Stimulated activated CD8-positive, alpha-beta memory T cell treated with anti-CD3 and anti-CD28 coated beads, Interleukin-12 subunit alpha, Interleukin-12 subunit beta, amount 100 ng/mL, for 4 hours (primary cell): ENCODE measurements around the gene PTMS.
"Not testable (repeated sequence)": the region's sequence is repeated elsewhere in the genome, so short reads cannot be mapped to it uniquely, and the experiment has no call there.

Source experiments
- DNase-seq: peaks from one replicate; pipeline ENCODE4 v3.0.0-alpha.2; 2020; ENCODE audit warnings: low read depth

The PTMS gene, protein sequence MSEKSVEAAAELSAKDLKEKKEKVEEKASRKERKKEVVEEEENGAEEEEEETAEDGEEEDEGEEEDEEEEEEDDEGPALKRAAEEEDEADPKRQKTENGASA

DNA sequence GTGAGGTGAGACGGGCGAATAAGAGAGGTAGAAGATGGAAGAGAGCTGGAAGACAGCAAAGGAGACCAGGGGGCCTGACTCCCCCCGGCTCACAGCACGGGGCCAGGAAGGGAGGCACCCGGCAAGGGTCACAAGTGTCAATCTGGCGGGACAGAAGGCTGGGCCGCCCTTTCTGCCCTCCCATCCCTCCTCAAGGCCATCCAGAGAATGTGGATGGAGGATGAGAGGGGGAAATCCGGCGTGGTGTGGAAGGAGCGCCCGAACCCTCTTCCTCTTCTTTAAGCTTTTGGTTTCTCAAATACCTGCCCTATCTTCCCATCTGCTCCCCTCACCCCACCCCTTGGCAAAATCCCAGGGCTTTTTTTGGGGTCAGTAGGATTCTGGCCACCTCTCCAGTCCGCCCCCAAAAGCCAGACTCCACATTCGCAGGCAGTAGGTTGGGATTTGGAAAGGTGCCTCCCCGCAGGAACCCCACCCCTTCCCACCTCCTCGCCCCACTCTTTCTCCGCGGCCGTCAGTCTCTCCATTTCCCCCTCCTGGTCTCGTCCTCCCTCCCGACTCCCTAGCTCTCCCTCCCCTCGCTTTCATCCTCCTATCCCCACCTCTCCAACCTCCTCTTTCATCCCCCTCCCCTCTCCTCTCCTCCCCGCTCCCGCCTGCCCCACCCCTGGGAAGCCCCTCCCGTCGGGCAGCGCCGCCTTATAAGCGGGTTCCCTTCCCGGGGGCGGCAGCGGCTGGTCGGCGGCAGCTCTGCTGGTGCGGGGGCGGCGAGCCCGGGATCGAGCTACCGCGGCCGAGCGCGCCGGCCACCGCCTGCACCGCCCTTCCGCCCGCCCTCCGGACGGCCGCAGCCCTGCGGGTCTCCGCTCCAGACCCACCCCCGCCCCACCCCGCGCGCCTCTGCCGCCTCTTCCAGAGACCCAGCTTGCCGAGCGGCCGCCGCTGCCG, at the start of gene PTMS:
Gene PTMS, plus strand, starts transcription at position 730 of the 948 bp plus-strand sequence. CDS start 343 bp downstream, outside the sequence.
- no peak for DNase-seq

DNA sequence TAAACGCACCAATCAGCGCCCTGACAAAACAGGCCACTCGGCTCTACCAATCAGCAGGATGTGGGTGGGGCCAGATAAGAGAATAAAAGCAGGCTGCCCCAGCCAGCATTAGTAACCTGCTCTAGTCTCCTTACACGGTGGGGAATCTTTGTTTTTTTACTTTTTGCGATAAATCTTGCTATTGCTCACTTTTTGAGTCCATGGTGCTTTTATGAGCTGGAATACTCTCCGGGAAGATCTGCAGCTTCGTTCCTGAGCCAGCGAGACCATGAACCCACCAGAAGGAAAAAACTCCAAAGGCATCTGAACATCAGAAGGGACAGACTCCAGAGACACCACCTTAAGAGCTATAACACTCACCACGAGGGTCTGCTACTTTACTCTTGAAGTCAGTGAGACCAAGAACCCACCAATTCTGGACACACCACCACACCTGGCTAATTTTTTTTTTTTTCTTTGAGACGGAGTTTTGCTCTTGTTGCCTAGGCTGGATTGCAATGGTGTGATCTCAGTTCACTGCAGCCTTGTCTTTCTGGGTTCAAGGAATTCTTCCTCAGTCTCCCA, 49.2 kb upstream of the PTMS start:
- no peak for DNase-seq

DNA sequence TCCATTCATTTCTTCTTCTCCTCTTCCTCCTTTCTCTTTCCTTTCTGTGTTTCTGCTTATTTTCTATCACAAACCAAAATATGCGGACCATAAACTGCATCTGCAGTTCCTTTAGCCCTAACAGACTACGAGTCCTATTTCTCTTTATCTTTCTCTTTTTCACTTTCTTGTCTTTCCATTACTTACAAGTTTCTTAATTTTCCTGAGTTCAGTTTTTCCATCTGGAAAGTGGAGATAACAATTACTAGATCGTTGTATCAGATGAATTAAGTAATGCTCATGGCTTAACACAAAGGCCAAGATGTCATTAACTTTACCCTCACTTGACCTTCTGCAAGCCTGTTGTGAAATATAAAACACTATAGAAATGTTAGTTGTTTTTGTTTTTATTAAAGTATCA, 43.3 kb upstream of the PTMS start:
- no peak for DNase-seq

DNA sequence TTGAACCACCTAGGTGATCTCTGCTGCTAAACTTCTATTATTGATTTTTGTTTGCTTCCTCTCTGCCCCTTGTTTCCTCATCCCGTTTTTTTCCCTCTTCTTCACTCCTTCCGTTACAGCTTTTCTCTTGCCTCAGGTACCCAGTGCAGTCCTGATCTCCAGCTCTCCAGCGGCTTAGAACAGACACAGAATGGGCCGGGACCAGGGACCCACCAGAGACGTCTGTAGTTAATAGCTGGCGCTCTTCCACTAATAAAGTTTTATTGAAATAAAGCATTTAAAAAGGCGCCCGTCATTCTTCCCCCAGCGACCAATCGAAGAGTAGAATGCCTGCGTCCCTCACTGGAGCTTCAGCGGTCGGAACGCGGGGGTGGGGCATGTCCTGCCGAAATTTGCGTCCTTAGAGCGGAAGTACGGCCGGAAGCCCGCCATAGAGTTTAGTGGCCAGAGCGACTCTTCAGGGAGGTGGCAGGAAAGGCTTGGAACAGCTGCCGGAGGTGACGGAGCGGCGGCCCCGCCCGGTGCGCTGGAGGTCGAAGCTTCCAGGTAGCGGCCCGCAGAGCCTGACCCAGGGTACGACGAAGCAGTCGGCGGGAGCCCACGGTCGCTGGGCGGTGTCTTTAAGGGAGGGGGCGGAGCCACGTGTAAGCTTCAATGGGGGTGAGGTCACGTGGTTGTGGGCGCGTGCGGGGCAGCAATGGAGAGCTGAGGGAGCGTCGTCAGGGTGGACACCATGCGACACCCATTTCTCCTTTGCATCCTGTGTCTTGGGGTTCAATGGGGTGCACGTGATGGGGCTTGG, 42.4 kb upstream of the PTMS start, which contains the start of gene COPS7A:
Gene COPS7A, plus strand, starts transcription at position 440 of the 802 bp plus-strand sequence. CDS start 611 bp downstream, outside the sequence.
- DNase-seq: peak; percentile 87

DNA sequence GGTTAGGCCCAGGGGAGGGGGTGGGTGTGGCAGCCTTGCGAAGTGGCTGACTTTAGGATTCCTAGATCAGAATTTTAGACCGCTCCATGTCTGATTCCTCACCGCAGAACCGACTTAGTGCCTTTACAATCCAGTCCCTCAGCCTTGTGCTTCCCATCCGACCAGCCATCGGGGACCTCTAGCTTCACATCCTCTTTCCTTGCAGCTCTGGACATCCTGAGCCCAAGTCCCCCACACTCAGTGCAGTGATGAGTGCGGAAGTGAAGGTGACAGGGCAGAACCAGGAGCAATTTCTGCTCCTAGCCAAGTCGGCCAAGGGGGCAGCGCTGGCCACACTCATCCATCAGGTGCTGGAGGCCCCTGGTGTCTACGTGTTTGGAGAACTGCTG, 41.8 kb upstream of the PTMS start:
- no peak for DNase-seq

DNA sequence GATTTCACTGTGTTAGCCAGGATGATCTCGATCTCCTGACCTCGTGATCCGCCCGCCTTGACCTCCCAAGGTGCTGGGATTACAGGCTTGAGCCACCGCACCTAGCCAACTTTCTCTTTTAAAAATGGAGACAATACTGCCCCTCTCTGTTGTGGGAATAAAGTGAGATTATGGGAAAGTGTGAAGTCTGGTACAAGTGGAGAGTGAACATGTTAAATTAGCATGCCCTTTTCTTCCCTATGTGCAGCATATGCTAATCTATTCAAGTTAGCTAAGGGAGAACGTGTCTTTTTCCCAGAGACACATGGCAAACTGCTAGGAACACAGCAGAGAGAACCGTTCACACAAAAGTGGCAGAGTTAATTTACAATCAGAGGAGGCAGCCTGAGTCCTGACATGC, 40.8 kb upstream of the PTMS start:
- DNase-seq: no peak

DNA sequence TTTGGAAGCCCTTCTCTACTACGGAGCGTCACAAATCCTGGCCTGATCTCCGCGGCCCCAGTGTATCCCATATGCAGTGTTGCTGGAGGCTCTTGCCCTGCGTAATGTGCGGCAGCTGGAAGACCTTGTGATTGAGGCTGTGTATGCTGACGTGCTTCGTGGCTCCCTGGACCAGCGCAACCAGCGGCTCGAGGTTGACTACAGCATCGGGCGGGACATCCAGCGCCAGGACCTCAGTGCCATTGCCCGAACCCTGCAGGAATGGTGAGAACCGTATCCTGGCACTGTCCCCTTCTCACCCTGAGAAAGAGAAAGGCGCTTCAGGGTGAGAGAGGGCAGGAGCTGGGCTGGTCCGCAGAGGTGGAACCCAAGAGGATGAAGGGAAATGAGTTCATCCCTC, 37.0 kb upstream of the PTMS start:
- DNase-seq: no peak

DNA sequence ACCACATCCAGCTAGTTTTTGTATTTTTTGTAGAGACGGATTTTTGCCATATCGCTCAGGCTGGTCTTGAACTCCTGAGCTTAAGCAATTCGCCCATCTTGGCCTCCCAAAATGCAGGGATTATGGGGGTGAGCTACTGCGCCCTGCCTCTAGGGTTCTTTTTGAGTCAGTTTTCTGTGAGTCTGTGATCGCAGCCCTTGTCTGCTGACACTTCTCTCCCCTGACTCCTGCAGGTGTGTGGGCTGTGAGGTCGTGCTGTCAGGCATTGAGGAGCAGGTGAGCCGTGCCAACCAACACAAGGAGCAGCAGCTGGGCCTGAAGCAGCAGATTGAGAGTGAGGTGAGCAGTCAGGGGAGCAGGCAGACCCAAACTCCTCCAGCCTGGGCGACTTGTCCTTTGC, 36.0 kb upstream of the PTMS start:
- no peak for DNase-seq

DNA sequence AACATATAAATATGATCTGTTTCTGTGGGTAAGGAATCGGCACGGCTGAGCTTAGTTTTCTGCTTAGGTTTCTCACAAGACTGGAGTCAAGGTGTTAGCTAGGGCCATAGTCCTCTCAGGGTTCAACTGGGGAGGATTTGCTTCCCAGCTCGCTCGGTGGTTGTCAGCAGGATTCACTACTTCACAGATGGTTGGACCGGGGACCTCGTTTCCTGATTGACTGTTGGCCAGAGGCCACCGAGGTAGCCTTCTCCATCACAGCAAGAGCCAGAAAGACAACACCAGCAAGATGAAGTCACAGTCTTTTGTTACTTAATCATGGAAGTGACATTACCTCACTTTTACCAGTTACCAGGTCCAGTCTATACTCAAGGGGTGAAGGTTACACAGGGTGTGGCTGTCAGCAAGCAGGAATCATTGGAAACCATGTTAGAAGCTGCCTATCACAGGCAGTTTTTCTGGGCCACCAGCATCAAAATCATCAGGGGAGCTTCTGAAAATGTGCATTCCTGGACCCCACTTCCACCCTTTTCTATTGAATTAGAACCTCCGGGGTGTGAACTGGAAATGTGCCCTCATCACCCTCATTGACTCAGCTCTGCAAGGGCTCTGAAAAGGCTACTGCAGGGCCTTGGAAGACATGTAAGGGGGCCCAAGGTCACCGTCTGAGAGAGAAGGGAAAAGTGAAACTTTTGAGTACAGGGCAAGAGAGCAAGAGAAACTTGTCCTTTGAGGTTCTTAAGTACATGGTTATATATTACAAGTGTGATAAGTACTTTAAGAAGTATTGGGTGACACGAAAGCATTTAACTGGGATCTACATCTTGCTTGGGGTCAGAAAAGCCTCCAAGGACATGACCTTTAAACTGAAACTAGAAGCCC, 31.4 kb upstream of the PTMS start:
- DNase-seq: no peak

DNA sequence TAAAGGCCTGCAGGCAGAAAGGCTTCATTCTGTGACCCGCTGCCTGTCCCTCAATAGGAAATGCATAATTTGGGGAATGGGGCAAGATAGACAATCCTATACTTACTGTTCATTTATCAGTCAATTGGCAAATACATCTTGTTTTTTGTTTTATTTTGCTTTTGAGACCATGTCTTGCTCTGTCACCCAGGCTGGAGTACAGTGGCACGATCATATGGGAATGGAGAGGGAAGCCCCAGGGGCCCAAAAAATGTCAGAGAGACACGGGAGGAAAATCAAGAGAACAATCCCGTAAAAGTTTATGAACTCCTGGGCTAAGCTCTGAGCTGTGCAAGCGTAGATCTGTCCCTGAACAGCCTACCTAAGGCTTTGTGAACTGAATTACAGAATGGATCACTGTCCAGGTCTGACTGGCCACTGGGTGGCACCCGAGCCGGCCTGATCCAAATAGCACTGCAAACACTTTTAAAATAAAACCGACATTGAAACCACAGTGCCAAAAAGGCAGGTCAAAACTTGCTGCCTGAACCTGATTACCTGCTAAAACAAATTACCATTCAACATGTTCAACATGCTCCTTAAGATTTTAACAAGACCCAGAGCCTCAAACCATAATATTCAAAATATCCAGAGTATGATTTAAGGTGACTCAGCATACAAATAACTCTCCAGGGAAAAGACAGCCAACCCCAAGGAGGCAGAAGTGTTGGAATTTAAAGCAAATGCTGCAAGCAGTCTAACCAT, 30.5 kb upstream of the PTMS start:
- no peak for DNase-seq

DNA sequence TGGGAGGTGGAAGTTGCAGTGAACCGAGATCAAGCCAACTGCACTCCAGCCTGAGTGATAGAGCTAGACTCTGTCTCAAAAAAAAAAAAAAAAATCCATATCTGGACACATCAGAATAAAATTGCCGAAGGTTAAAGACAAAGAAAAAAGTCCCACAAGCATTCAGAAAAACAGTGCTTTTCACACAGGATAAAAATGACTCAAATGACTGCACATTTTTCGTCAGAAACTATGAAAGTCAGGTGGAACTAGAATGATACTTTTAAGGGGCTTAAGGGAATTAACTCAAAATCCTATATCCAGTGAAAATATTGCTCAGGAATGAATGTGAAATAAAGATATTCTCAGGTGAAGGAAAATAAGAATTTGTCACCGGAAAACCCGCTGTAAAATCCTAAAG, 29.4 kb upstream of the PTMS start:
- no peak for DNase-seq

DNA sequence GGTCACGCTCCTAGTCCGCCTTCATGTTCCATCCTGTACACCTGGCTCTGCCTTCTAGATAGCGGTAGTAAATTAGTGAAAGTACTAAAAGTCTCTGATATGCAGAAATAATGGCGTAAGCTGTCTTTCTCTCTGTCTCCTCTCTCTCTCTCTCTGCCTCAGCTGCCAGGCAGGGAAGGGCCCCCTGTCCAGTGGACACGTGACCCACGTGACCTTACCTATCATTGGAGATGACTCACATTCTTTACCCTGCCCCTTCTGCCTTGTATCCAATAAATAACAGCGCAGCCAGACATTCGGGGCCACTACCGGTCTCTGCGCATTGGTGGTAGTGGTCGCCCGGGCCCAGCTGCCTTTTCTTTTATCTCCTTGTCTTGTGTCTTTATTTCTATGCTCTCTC, 24.1 kb upstream of the PTMS start:
- not testable (repeated sequence) for DNase-seq

DNA sequence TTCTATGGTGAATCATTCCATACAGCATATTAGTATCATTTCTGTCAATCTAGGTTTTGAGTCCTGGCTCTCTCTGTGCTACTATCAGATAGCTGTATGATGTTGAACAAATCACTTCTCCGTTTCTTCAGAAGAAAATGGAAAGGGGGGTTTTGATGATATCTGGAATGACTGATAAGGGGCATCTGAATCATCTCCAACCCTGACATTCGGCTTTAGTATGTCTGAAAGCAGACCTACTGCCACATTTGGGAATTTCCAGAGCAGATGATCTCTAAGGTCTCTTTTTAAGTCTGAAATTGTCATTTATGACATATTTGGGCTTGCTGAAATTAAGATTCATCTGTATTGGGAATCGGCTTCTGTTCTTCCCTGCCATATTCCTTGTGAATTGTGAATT, 23.3 kb upstream of the PTMS start:
- DNase-seq: no peak

DNA sequence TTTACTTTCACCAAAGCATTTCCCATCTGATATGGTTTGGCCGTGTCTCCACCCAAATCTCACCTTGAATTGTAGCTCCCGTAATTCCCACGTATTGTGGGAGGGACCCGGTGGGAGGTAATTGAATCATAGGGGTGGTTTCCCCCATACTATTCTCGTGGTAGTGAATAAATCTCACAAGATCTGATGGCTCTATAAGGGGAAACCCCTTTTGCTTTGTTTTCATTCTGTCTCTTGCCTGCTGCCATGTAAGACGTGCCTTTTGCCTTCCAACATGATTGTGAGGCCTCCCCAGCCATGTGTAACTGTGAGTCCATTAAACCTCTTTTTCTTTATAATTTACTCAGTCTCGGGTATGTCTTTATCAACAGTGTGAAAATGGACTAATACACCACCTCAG, 22.9 kb upstream of the PTMS start:
- not testable (repeated sequence) for DNase-seq

DNA sequence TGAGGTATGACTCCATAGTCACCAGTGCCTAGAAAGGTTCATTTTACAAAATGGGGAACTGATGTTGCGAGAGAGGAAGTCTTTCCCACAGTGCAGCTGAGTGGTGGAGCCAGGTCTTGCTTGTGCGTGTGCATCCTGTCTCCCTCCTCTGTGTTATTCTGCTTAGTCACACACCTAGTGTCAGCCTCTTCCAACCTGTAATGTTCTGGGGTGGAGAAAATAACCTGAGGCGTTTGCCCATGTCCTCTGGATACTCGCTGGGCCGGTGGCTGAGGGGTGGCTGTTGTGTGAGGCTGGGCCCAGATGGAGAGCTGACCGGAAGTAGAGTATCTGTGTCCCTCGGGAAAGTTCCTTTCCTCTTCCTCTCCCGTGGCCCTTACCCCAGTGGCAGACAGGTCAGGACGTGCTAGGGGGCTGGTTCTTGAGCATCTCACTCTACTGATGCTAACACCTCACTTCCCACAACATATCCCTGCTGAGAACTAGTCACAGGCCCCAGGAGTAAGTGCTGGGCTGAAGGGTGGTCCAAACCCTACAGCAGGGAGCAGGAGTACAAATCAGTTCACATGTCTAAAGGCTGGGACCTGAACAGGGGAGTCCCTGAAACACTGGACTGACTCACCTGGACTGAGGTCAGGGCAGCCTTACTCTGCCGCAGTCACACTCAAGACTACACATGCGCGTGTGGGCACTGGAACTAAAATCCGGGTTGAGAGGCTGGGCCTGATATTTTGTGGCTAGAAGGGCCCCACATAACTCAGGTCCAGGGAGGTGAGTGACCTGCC, 20.2 kb upstream of the PTMS start:
- DNase-seq: no peak

DNA sequence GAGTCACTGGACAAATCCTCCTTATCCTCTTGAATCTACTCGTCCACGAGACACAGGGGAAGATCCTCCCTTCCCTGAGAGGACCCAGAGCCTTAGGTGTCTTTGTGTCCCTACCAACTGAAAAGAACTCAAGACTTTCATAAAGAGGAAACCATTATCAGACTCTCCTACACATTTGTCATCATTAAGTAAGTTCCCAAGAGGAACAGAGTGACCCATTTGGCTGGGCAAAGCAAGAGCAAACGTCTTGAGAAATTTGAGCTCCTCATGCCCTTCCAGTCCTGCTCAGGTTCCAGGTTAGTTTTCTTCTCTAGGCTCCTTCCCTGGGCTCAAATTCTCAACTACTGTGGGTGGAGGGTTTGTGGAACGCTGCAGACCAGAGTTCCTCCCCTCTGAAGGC, 18.9 kb upstream of the PTMS start:
- no peak for DNase-seq

DNA sequence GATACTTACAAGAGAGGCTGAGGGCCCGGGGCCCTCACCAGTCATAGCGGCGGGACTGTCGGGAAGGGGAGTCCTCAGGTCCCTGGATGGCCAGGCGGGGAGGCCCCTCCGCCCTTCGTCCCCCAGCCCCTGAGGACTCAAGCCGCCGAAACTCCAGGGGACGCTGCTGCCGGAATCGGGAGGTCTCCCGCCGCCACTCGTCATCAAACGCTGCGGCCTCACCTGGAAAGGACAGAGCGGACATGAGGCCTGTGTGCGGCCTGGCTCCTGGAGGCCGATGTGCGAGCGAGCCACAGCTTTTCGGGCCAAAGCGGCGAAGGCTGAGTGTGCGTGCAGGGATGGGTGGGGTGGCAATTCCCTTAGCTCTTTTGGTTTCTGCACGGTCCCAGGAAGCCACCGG, 17.4 kb upstream of the PTMS start:
- DNase-seq: no peak

DNA sequence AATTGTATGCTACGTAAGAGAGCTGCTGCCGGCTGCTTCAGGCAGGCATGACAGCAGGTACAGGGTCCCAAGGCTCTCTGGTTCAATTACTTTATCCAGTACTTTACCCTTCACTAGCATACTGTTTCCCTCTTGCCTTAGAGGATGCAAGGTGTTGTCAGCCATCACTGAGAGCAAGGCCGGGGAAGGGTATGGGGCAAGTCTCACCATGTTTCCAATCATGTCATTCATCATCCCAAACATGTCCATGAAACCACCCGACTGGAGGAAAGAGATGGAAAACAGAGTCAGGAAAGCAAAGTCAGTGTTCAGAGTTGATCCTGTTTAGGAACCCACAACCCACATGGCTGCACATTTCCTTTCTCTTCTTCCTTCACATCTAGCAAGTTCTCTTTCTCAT, 15.7 kb upstream of the PTMS start:
- DNase-seq: no peak

DNA sequence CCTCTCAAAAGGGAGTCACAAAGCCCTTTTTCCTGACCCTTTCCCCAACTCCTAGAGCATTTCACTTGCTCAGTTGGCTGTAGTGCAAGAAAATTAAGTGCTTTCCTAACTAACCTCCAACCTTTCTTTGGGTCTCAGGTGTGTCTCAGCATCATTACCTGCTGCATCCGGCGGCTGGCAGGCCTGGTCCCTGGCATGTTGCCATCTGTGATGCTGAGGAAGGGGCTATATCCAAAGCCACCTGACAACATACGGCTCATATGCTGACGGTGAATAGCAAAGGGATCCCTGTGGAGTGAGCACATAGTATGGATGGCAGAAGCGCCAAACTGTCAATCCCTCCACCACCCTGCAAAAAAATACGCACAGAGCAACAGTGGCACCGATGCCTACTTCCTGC, 14.4 kb upstream of the PTMS start:
- DNase-seq: no peak
